GM19463 (cell line): ENCODE measurements around the gene SLC38A8.

ENCODE experiments used
- ATAC-seq: cut with Tn5 transposase; IDR thresholded peaks from one replicate; pipeline ENCODE4 v1.9.1; 2021; ENCODE audit warnings: mild to moderate bottlenecking, moderate library complexity; ENCODE audit not compliant: unreplicated experiment

SLC38A8 gene

DNA sequence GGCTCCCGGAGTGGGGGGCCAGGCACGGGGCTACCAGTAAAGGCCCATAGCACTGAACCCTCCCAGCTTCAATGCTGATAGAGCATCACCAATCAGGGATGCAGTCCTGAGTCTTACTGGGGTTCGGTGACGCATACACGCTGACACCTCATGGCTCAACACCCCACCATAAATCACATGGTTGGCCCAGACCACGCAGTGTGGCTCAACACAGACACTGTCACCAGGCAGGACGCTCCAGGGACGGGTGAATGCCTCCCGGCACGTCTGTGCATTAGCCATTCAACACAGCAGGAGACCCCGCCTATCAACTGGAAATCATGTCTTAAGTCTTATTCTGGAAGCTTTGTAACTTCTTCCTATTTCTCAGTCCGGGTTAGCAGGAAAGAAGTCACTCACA lies 39.6 kb downstream of the SLC38A8 start:
- no peak for ATAC-seq

DNA sequence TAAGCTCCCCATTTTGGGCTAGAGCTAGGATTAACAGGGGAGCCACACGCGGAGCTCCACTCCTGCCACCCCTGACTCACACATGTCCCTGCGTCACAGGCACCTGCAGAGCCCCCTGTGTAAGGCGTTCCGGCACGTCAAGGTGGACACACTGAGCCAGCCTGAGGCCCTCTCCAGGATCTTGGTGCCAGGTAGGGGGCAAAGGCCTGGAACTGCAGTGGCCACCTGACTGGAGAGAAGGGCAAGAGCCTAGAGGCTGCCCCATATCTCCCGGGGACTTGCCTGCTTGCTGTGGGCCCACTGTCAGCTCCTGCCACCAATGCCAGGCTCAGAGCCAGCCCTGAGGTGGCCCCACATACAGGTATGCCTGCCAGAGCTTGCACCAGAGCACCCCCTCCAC lies 40.9 kb downstream of the SLC38A8 start:
- ATAC-seq, result no peak

DNA sequence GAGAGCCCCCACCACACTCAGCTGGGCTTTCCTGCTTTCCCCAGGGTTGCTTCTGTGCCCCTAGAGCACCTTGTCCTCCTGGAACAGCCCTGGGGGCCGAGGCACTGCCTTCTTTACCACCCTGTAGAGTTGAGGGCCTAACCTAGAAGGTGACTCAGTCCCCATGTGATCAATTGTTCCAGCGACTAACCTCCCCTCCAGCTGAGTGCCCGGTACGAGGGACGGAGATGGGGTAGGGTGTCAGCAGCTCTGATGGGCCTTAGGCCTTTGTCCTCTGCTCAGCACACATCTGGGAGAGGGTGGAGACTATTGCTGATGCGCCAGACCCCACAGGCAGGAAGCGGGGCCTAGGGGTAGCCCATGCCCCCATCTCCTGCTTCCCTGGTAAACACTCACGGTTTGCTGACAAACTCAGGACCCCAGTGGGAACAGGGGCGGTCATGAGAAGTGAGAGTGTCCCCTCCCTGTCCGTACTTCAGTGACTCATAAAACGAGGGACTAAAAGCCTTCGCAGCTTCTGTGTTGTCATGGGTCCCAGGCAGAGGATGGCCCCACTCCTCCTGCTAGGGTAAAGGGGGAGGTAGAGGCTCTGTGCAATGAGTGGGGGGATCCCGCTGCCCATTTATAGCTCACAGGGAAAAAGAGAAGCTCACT lies 41.5 kb downstream of the SLC38A8 start:
- no peak for ATAC-seq

DNA sequence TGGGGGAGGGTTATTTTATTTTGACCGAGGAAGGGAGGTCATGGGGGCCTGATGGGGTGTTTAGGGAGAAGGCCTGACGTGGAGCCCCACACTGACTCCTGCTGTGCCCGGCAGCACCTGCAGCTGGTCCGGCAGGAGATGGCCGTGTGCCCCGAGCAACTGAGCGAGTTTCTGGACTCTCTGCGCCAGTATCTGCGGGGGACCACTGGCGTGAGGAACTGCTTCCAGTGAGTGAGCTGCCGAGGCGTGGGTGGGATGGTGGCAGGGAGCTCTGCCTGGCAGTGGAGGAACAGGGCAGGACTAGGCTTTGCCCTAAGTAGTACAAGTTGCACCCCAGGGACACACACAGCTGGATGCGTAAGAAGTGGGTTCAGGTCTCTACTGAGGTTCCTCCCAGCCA lies 44.5 kb downstream of the SLC38A8 start:
- ATAC-seq, result no peak

DNA sequence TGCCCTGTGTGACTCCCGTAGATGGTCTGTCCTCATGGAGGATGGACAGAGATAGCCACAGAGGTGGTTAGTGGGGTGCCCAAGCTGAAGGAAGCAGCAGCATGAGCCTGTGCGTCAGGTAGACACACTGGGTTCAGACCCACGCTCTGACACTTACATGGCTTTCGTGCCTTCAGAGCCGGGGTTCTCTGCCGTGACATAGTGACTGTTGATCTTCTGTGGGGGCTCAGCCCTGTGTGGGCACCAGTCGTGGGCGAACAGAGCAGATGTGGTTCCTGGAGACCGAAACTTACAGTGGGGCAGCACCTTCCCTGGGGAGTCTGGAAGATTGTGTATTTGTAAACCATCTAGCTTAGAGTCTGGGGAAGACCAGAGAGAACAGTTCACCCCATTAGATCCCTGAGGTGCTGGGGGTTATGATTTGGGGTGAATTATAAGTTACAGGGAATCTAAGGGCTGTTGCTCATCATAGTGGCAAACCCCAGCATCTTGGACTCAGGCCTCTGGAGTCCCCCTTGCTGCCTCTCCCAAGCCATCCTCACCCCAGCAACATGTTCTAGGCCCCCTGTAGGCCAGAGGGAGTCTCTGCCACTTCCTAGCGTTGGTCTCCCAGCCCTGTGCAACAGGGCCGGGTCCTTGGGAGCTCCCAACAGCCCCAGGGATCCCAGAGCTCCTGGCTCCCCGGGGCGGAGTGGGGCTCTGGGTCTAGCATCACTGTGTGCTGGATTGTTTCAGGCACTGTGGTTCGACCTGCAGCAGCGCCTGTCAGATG lies 45.9 kb downstream of the SLC38A8 start:
- no peak for ATAC-seq

DNA sequence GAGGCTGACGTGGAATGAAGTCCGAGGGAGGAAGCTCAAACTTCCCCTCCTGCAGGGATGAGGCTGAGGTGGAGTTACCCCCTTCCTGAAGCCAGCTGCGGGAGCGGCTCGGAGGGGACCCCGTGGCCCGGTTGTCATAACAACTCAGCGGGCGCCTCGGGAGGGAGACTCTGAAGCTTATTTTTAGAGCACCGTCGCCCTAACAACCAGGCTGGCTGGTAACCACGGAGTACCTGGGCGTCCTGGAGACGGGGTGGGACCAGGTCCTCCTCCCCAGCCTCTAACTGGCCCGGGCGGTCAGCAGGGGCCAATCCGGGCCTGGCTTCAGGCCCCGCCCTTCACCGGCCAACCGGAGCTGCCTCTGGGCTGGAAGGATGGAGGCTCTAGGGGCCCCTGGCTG lies 46.8 kb downstream of the SLC38A8 start:
- no peak for ATAC-seq

DNA sequence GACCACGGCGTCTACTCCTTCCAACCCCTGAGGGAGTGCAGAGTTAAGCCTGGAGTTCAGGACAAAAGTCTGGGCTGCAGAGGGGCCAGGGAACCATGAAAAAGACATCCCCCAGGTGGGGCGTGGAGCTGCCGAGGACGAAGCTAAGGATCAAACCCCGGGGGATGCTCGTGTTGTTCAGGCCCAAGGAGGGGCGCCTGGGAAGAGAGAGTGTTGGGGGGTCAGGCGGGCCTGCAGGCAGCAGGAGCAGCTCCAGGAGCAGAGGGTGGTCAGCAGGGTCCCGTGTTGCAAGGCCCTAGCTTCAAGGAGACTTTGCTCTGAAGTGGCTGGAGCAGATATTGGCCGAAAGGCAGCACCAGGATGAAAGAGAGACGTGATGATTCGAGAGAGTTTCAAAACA lies 47.9 kb downstream of the SLC38A8 start:
- ATAC-seq, result no peak

DNA sequence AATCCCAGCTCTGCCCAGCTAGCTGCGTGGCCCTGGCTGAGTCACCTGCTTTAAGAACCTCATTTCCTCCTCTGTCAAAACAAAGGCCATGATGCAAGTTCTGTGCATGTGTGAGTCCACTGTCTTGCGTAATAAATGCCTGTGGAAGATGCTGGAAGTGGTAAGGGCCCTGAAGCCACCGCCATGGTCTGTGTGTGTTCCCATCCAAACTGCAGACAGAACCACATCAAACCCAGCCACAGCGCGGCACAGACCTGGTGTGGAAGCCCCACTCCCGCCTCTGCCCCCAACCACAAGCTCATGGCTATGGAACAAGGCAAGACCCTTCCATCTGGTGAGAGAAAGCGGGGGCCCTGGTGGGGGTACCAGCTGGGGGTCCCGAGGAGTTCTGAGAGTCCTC lies 48.5 kb downstream of the SLC38A8 start:
- no peak for ATAC-seq

DNA sequence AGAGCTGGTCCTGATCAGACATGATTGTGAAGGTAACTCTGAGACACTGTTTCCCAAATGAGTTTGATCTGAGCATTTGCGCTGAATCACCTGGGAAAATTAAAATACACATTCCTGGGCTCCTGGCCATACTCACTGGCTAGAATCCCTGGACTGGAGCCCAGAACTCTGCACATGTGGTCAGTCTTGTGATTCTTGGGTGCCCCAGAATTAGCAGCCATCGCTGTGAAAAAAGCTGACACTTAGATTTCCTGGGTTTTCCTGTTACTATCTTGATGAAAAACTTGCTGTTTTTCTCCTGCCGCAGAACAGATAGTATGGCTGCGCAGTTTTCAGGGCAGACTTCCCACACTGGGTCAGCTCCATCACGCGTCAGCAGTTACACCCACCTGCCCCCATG lies 50.0 kb downstream of the SLC38A8 start:
- ATAC-seq, result no peak

DNA sequence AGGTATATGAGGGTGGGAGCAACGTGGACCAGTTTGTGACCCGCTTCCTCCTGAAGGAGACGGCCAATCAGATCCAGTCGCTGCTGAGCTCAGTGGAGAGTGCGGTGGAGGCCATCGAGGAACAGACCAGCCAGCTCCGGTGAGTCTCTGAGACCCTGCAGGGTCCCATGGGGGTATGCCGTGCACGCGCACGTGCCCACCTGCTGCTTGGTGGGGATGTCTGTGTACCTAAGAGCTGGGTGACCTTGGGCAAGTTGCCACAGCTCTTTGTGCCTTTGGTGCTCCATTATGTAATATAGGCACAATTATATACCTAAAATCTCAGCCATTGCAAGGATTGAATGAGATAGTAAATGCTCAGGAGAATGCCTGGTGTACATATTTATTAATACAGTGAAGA lies 52.1 kb downstream of the SLC38A8 start:
- no peak for ATAC-seq

DNA sequence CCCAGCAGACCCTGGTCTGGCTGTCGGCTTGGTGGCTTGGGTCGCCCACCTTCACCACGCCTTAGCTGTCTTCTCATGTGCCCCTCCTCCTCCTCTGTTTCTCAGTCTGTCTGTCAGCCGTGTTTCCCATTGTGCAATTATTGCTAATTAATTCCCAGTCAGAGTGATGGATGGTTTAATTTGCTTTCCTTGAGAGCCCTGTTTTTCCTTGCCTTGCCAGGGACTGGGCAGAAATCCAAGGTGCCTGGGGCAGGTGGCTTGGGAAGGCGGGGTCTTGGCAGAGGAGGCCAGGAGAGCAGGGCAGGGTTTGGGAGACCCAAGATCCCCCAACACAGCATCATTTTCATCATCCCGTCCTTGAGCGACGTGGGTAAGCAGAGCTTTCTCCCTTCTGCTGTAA lies 53.3 kb downstream of the SLC38A8 start:
- no peak for ATAC-seq

DNA sequence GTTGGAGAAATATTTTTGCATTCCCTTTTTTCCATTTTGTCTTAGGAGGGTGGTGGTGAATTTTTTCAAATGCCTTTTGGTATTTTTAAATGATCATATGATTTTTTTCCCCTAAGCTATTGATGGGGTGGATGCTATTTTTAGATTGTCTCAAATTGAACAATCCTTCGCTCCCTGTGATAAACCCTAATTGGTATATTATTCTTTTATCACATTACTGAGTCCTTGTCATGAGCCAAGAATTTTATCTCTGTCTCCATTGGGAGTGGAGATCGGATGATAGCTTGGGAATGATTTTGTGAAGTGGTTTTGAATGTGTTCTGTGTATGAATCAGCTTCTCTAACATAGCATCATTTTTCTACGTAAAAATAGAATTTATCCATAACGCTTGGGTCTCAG lies 59.1 kb downstream of the SLC38A8 start:
- no peak for ATAC-seq

DNA sequence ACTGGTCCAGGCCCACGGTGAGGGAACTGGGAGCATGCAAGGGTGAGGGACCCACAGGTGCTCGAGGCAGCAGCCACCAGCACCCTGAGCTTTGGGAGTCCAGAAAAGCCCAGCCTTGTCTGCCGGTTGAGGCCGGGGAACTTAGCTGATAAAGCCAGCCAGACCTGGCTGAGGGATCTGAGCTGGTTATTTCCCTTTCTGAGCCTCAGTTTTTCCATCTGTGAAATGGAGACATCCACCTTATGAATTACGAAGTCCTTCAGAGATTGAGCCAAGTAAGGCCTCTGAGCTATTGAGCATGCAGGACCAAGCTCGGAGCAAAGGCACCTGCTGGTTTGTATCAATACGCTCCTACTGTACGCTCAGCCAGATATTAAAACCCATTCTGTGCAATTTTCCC lies 60.8 kb downstream of the SLC38A8 start:
- ATAC-seq, result no peak

DNA sequence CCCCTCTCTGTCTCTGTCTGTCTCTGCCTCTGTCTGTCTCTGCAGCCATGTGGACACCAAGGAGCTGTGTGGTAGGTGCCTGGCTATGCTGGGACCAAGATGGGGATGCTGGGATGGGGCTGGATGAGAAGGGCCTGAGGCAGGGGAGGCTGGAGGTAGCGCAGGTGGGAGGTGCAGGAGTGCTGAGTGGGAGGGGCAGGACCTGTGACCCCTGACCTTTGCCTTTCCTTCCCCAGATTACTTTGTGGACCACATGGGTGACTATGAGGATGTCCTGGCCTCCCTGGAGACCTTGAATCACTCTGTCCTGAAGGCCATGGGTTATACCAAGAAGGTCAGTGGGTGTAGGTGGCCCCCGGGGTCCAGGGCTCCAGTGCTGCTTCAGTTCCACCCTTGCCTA lies 61.8 kb downstream of the SLC38A8 start:
- no peak for ATAC-seq

DNA sequence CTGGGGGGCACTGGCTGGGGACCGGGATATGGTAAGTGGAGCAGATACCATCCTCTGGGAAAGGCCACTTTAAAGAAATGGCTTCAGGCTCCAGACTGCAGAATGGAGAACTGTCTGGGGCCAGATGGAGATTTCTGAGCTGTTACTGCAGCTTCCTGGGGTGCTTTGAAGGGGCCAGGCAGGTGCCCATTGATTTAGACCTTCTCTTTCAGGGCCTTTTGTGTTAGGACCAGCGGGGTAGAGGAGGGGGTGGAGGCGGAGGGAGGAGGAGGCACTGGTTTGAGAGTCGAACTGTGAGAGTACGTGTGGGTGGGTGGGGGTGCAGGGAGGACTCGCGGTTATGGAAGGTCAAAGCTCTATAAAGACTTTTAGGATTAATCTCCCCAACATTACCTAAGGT lies 63.2 kb downstream of the SLC38A8 start:
- ATAC-seq, result no peak

DNA sequence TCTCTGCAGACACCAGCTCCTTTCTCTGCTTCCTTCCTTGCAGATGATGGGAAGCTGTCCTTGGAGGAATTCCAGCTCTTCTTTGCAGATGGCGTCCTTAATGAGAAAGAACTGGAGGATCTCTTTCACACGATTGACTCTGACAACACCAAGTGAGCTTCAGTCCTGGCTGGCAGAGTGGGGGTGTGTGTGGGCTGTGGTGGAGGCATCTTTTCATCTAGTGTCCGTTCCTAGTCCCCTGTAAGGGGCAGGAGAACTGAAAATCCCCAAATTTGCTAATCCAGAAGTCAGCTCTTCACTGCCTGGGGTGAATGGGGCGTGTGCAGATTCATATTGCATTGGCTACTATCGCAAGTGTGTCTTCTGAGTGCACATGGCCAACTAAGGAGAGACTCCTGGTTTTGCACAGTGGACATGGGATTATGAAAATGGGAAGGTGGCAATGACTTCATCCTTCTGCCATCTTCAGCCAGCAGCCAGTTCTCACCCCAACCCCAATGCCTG lies 64.1 kb downstream of the SLC38A8 start:
- ATAC-seq, result no peak

DNA sequence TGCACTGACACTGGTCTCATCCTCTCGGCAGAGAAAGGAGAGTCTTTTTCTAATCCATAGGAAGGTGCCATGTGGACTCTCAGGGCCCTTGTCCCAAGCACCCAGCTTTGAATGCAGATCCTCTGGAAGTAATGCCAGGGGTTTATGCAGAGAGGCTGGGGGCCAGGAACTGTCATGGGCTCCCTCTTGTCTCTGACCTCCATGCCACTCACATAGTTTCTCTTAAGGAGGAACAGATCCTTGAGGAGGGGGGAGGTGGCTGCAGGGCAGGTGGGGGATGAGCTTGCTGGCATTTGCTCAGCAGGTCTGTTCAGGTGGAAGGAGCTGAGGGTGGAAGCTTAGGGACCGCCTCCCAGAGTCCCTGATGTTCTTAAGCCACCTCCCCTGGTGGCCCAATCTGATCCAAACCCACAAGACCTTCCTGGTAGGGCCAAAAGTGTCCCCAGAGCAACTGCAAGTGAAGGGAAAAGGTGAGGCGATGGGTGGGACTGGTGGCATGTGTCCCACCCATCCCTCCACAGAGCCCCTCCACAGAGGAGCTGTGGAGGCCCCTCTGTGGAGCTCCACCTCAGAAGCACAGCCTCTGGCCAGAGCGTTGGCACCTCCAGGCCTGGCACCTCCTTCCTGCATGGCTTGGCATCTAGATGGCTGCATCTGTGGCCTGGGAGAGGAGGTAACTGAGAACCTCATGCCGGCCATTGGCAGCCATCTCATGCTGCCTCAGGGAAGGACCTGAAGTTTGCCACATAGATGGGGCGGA lies 65.4 kb downstream of the SLC38A8 start:
- no peak for ATAC-seq

DNA sequence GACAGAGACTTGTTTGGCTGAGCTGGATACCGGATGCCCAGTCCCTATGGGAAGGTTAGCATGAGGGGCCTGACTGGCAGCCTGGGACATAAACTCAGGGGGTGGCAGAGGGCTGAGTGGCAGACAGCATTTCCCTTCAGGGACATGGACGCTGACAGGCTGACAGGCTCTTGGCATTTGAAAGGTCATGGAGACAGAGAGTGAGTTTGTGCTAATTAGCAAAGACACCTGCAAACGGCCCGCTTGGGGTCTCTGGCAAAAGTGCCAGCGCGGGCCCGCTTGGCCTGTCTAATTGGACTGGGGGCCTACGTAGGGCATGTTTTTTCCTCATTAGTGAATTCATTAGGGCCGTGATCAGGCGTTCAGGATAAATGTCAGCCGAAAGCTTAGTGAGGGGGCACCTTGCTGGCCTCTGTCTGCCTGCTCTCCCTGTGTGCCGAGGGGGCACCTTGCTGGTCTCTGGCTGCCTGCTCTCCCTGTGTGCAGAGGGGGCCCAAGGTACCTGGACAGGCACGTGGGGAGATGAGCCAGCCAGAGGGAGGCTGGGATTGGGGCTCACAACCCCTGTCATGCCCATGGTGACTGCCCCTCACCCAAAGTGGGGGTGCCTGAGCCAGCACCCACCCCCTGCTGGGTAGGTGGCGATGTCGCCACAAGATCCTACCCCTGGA lies 66.9 kb downstream of the SLC38A8 start:
- no peak for ATAC-seq

DNA sequence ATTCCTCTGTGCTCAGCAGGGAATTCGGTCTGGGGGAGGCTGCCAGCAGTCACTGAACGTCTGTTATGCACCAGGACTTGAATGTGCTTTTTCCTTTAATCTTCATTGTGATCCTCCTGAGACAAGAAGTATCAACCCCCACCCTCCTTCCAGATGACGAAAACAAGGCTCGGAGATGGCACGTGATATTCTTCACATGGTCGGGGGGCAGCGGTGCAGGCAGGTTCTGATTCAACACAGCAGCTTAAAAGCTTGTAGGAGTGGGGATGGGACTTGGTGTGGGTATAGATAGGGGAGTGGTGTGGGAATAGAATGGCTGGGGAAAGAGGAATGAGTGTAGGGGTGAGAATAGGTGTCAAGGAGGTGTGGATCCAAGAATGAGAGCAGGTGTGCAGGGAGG lies 68.1 kb downstream of the SLC38A8 start:
- no peak for ATAC-seq

DNA sequence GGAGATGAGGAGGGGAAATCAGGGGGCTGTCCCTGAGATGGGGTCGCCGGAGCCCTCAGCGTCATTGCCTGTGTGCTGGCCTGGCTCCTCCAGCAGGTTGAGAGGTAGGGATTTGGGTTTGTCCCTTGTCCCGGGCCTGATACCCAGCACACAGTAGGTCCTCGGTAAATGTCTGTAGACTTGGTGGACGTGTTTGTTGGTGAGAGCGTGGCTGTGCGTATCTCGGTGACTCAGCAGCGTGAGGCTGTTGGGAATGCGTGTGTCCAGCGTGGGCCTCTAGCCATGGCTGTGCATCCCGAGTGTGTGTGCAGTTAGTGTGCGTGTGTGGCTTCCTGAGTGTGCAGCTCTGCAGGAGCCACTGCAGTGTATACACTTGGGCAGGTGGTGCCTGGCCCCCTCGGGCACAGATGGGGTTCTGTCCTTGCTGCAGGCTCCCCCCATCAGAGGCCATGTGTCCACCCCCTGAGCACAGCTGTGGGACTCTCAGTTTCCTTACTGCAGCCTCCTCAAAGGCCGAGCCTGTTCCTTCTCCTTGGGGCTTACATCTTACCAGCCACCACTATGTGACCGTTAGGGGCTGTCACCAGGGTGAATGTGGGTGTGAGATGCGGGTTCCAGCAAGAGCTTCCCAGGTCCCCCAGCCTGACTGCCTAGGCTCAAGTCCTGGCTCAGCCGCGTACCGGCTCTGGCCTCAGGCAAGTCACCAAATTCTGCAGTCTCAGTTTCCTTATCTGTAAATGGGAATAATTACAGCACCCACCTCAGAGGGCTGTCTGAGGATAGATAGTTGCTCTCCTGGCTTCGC lies 68.8 kb downstream of the SLC38A8 start:
- ATAC-seq, result no peak

DNA sequence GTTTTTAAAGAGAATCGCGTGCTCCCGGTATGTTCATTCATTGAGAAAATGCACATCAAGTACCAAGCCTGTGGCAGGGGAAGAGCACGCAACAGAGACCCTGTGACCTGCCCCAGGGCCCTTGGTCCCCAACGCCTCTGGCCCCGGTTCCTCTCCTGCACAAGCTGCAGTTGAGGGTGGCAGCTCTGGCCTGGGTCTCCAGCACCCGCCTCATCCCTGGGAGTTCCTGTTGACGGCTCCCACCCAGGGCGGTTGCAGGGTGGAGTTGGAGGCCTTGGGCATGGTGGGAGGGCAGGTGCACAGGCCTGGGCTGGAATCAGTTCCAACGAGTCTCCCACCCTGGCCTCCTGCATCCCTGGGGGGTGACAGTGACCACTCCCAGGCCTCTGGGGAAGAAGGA lies 69.5 kb downstream of the SLC38A8 start:
- ATAC-seq, result no peak
